ENCODE results near the gene UBB.
A peak's percentile ranks its signal among the peaks of the same experiment; 100 is the strongest.
"Not testable (repeated sequence)": the region's sequence is repeated elsewhere in the genome, so short reads cannot be mapped to it uniquely, and the experiment has no call there.

UBB gene

GRCh38 chr17:16377941-16378341 lies 3.0 kb upstream of the UBB start:
- DNase-seq = peak in 1 of 2 donors; percentile 38

- no peak for DNase-seq
Observed at GRCh38 chr17:16378636-16379282, 2.1 kb upstream of the UBB start.

DNA sequence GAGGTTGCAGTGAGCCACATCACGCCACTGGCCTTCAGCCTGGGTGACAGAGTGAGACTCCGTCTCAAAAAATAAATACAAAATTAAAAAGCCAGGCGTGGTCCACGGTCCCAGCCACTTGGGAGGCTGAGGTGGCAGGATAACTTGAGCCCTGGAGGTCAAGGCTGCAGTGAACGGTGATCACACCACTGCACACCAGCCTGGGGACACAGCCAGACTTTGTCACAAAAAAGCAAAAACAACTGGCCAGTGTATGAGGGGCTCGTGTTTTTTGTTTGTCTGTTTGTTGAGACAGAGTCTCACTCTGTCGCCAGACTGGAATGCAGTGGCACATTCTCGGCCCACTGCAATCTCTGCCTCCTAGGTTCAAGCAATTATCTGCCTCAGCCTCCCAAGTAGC lies 1.2 kb upstream of the UBB start:
- no peak for DNase-seq

DNA sequence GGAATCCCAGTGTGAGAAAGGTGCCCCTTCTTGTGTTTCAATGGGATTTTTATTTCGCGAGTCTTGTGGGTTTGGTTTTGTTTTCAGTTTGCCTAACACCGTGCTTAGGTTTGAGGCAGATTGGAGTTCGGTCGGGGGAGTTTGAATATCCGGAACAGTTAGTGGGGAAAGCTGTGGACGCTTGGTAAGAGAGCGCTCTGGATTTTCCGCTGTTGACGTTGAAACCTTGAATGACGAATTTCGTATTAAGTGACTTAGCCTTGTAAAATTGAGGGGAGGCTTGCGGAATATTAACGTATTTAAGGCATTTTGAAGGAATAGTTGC lies 567 bp downstream of the UBB start:
- peak; percentile 76 to 82 for DNase-seq

DNA sequence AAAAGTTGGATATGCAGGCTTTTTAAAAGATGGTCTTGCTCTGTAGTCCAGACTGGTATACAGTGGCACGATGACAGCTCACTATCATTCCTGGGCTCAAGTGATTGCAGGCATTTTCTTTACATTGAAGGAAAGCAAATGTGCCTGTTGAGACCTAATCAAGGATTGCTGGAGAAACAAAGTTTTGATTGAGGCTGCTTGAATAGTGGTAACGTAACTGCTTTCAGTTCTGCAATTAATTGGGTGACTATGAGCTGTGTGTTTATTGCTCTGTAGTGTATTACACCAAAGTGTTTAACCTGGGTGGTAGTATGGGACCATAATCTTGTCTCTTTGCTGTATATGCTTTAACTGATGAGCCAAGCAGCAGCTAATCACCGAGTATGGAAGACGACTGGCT lies 2.3 kb downstream of the UBB start:
- DNase-seq = no peak

DNA sequence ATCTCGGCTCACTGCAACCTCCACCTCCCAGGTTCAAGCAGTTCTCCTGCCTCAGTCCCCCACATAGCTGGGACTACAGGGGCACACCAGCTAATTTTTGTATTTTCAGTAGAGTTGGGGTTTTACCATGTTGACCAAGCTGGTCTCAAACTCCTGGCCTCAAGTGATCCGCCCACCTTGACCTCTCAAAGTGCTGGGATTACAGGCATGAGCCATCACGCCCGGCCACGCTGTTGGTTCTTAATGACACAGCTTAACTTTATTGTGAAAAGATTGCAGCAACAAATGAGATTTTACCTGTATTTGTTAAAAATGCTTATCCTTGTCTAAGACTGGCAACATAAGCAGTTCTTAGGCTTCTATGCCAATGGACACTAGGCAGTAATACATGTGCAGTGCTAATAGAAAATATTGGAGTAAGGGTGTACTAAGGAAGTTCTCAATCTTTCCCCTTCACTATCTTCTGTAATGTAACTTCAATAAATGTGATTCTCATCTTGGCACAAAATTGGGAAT lies 2.9 kb downstream of the UBB start:
- no peak for DNase-seq

- no peak for DNase-seq
Observed at GRCh38 chr17:16384557-16384956, 3.7 kb downstream of the UBB start.

DNA sequence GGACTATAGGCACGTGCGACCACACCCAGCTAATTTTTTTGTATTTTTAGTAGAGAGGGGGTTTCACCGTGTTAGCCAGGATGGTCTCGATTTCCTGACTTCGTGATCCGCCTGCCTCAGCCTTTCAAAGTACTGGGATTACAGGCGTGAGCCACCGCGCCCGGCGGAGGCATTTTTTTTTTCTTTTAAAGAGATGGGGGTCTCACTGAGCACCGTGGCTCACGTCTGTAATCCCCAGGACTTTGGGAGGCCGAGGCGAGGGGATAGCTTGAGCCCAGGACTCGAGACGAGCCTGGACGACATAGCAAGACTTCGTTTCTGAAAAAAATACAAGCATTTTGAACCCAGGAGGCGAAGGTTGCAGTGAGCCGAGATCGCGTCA lies 5.2 kb downstream of the UBB start:
- not testable (repeated sequence) for DNase-seq

DNA sequence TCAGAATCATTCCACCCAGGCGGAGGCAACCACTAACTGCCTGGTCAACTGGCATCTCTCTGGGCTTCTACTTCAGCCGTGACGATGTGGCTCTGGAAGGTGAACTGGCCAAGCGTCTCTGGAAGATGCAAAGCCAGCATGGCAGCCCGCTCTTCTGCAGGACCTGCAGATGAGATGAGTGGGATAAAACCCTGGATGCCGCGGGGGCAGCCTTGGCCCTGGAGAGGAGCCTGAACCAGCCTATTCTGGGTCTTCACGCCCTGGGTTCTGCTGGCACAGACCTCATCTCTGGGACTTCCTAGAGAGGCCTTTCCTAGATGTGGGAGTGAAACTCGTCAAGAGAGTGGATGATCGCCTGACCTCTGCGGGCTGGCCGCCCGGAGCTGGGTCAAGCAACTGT lies 10.6 kb downstream of the UBB start:
- no peak for DNase-seq

DNA sequence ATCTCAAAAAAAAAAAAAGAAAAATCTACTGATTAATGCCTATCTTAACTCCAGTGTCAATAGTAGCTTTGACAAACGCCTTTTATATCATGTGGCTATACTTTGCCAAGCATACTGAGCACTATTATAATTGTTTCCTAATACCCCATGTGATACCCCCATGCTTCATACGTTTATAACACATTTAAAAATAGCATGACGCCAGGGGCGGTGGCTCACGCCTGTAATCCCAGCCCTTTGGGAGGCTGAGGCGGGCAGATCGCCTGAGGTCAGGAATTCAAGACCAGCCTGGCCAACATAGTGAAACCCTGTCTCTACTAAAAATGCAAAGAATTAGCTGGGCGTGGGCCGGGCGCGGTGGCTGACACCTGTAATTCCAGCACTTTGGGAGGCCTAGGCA lies 11.6 kb downstream of the UBB start:
- not testable (repeated sequence) for DNase-seq

DNA sequence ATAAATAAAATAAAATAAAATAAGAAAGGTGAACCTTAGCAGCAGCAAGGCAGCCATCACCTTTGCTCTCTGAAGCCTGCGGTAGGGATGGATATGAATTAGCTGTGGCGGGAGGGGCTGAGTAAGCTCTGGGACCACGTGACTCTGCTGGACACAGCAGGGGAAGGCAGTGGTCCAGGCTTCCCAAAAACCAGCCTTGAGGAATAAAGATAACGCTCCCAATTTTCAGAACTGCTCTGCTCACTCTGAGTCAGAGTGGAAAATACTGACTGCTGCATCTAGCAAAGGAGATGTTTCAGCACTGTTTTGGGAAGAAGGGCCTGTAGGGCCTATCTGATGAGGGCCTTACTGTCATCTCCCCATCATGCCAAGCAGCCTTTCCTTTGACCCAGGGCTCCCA lies 15.0 kb downstream of the UBB start:
- DNase-seq = not testable (repeated sequence)

DNA sequence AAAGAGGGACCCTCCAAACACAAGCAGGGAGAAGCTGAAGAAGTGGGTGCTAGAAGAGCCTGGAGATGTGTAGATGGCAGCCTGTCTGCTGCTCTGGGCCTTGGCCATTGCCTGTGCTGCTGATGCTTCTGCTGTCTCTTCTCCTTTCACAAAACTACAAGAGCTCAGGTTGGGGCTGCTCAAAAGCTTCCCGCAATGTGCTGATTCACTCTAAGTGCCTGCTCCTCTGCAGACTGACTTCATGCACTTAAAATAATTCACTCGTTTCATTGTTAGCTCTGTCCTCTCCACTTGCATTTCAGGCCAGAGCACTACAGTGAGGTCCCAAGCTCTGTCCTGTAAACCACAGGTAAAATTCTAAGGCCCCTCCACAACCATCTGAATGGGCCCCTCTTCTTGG lies 15.8 kb downstream of the UBB start:
- DNase-seq = not testable (repeated sequence)

GRCh38 chr17:16398270-16399267 lies 17.7 kb downstream of the UBB start:
- no peak for DNase-seq

DNA sequence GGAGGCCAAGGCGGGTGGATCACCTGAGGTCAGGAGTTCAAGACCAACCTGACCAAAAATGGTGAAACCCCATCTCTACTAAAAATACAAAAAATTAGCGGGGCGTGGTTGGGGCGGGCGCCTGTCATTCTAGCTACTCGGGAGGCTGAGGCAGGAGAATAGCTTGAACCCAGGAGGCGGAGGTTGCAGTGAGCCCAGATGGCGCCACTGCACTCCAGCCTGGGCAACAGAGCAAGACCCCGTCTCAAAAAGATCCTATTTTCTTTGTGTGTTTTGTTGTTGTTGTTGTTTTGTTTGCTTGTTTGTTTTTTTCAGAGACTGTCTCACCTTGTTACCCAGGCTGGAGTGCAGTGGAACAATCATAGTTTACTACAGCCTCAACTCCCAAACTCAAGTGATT lies 23.0 kb downstream of the UBB start:
- DNase-seq = not testable (repeated sequence)

DNA sequence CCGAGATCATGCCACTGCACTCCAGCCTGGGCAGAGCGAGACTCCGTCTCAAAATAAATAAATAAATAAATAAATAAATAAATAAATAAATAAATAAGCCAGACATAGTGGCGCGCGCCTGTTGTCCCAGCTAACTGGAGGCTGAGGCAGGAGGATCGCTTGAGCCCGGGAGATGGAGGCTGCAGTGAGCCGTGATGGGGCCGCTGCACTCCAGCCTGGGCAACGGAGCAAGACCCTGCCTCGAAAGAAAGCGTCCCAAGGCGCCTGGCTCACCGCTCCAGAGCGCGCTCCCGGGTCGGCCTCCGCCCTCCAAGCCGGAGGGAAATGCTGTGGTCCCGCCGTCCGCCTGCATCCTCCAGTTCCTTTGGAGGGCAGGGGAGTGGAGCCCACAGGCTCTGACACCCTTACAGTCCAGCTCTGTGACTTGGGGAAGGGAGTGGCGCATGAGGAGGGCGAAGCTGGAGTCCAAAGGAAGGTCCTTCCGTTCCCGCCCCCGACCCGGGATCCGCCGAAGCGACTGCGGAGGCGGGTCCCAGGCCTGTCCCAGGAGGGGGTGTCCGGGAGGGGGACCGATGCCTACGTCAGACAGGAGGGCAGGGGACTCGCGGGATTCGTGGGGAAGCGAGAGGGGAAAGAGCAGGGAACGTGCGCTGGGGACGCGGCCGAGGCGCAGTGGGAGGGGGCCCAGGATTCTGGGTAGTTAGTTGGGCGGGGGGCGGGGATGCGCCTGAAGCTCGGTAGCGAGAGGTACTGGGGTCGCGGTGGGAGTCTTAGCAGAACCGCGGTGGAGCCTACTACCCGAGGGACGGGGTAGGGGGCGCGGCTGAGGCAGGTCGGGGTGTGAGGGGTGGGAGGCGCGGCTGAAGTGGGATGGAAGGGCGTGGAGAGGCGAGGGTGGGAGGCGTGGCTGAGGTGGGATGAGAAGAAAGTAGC lies 26.1 kb downstream of the UBB start:
- peak; percentile 9 to 29 for DNase-seq

- DNase-seq = peak; percentile 26 to 69
Observed at GRCh38 chr17:16407911-16408588, 27.2 kb downstream of the UBB start.

- DNase-seq = peak; percentile 42 to 52
Observed at GRCh38 chr17:16415031-16415924, 34.4 kb downstream of the UBB start, which contains the start of gene TRPV2. TSS of gene TRPV2 (plus strand) at chr17:16415571. CDS start at chr17:16417669, 2,098 bp downstream.

GRCh38 chr17:16417399-16417798 lies 36.5 kb downstream of the UBB start:
- no peak for DNase-seq

DNA sequence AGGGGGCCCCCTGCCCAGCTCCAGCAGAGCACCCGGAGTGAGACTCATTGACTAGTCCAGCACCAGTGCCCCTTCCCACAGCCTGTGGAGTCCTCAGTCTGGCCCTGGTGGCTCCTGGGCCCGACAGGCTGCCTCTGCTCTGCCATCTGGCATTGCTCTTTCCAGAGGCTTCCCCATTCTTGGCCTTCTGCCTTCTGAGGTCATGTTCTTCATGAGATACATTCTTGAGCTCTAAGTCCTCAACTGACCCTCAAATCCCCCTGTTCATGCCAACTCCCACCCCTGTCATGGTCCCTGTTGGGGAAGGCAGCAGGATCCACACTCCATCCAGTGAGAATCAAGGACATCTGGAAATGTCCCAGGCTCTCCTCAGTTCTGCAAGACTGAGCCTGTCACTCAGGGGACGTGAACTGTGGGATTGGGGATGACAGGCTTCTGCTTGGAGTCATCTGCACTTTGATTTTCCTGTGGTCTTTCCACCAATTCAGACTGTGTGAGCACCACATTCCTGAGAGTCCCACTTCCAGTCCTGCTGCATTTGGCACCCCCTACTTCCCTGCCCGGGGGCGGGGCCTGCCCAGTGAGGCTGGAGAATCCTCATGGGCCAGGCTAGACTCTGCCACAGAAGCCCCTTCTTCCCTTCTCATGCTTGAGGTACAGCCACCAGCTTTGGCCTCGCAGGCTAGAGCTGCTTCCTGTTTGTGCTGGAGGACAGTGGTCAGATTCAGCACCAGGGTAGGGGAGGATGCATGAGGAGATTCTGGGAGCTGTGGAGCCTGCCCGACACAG lies 37.2 kb downstream of the UBB start:
- DNase-seq = peak in 1 of 2 donors; percentile 33

DNA sequence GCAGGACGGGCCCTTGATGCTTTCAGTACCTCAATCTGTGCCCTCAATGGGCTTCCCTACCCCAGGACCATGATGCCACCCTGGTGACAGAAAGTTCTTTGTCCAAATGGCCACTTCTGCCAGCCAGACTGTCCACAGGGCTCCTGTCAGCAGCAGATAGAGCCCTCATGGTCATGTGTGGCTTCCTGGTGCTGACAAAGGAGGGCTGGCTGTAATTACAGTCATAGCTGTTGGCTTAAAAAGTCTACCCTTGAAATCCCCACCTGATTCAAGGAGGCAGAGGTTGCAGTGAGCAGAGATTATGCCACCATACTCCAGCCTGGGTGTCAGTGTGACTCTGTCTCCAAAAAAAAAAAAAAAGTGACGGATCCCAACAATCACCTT lies 37.8 kb downstream of the UBB start:
- DNase-seq = peak; percentile 6 to 68
